Tibial artery (tissue), 4 donors: Measurements from ENCODE around the gene JMJD1C.
"Not testable (repeated sequence)": the region's sequence is repeated elsewhere in the genome, so short reads cannot be mapped to it uniquely, and the experiment has no call there.

ENCODE experiments used
- DNase-seq, 2 donors: peaks; one replicate each; pipeline ENCODE4 v3.0.0-alpha.2; 2019
- H3K27ac ChIP-seq, 2 donors: fragments of 200-600 bp; sonication (generic) in 1 of 2; 1 replicate in 1 of 2; 2 replicates in 1 of 2; pipeline ENCODE4 v1.5.1; 2018 to 2019; ENCODE audit warnings: mild to moderate bottlenecking in 1 of 2
- H3K27me3 ChIP-seq, 2 donors: fragments of 200-600 bp; sonication (generic) in 1 of 2; one replicate each; pipeline versions ENCODE4 v1.5.1 to v1.6.0; 2016 to 2019
- H3K36me3 ChIP-seq, 3 donors: fragments of 200-600 bp; sonication (generic) in 2 of 3; one replicate each; pipeline ENCODE4 v1.5.1; 2016 to 2019; ENCODE audit warnings: mild to moderate bottlenecking in 2 of 3
- H3K4me1 ChIP-seq, 4 donors: fragments of 200-600 bp; sonication (generic) in 2 of 4; 1 replicate in 3 of 4; 2 replicates in 1 of 4; pipeline ENCODE4 v1.5.1; 2016 to 2019
- H3K4me3 ChIP-seq, 2 donors: fragments of 200-600 bp; sonication (generic) in 1 of 2; 1 replicate in 1 of 2; 2 replicates in 1 of 2; pipeline ENCODE4 v1.5.1; 2018 to 2019; ENCODE audit warnings: mild to moderate bottlenecking in 2 of 2
- H3K9me3 ChIP-seq, 3 donors: fragments of 200-600 bp; sonication (generic) in 1 of 3; one replicate each; pipeline ENCODE4 v1.5.1; 2016 to 2019
- CTCF ChIP-seq, 2 experiments: fragments of 200-600 bp in 1 of 2; fragments of 450-650 bp in 1 of 2; IDR thresholded peaks; one replicate each; pipeline ENCODE4 v1.5.1; 2017 to 2019; ENCODE audit warnings: antibody characterized with exemption in 2 of 2, mild to moderate bottlenecking in 1 of 2, moderate library complexity in 1 of 2
- intact Hi-C: fragments of 100-400 bp; cut with DNase I; formaldehyde crosslinking; loops from one replicate; pipeline ENCODE4 v1.15.0; 2023; ENCODE audit warnings: low total_unique reads

Gene JMJD1C

GRCh38 chr10:63497321-63497720 is 31.5 kb upstream of the JMJD1C start:
- peaks cover 0 to 29% (median 4%) of the 10 kb centered on the region in 4 donors for H3K4me1 ChIP-seq

GRCh38 chr10:63496561-63496960 is 30.8 kb upstream of the JMJD1C start:
- no peaks in the 10 kb centered on the region for H3K9me3 ChIP-seq
- no peak for DNase-seq
- H3K4me3 ChIP-seq, result no peak overlapping the region
- intact Hi-C loops, result no loop called here
- H3K27ac ChIP-seq, result no peak overlapping the region
- peaks cover 0 to 36% (median 9%) of the 10 kb centered on the region in 4 donors for H3K4me1 ChIP-seq
- no peaks in the 10 kb centered on the region for H3K27me3 ChIP-seq
- no peak for TF ChIP-seq CTCF (IDR thresholded peaks at IDR 0.05)
- H3K36me3 ChIP-seq, result no peaks in the 10 kb centered on the region

More at GRCh38 chr10:63497321-63497720, 31.5 kb upstream of the JMJD1C start:
- H3K4me3 ChIP-seq, result no peak overlapping the region
- no peak for TF ChIP-seq CTCF (IDR thresholded peaks at IDR 0.05)
- DNase-seq, result no peak
- H3K27ac ChIP-seq, result no peak overlapping the region
- H3K27me3 ChIP-seq, result no peaks in the 10 kb centered on the region
- intact Hi-C loops, result no loop called here
- no peaks in the 10 kb centered on the region for H3K36me3 ChIP-seq
- H3K9me3 ChIP-seq, result no peaks in the 10 kb centered on the region

DNA sequence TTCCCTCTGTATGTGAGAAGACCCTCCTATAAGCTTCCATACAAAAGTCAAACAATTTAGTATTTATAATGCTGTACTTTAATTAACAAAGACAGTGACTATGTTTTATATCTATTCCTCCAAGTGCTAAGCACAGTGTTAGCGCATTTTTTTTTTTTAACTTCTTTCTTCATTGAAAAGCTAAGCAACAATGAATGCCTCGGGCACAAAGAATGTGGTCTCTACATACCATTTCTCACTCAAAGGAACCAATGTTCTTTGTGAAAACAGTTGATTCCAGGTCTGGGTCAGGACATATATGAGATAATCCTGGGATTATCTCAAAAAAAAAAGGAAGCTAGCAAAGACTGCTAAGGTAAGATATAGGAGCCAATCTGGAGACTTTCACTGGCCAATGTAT is 29.2 kb upstream of the JMJD1C start:
- H3K36me3 ChIP-seq, result no peaks in the 10 kb centered on the region
- H3K27me3 ChIP-seq, result no peaks in the 10 kb centered on the region
- DNase-seq, result no peak
- no peak overlapping the region for H3K27ac ChIP-seq
- no peaks in the 10 kb centered on the region for H3K9me3 ChIP-seq
- no peak for TF ChIP-seq CTCF (IDR thresholded peaks at IDR 0.05)
- intact Hi-C loops, result no loop called here
- peaks cover 0 to 46% (median 9%) of the 10 kb centered on the region in 4 donors for H3K4me1 ChIP-seq
- H3K4me3 ChIP-seq, result no peak overlapping the region

DNA sequence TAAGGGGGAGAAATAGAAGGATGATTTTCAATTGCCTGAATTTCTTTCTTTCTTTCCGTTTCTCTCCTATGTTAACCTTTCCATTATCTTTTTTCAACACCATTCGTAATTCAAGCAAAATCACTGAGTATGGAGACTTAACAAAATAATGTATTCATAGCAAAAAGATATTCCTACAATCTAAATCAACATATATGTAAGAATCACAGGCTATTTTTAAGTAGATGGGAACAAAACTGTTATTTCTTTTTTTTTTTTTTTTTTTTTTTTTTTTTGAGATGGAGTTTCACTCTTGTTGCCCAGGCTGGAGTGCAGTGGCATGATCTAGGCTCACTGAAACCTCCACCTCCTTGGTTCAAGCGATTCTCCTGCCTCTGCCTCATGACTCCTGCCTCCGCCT is 27.2 kb upstream of the JMJD1C start:
- H3K4me3 ChIP-seq, result no peak overlapping the region
- peaks cover 0 to 44% (median 11%) of the 10 kb centered on the region in 4 donors for H3K4me1 ChIP-seq
- no peaks in the 10 kb centered on the region for H3K9me3 ChIP-seq
- H3K36me3 ChIP-seq, result no peaks in the 10 kb centered on the region
- H3K27ac ChIP-seq, result peak overlapping the region; percentile 74 to 77
- no peaks in the 10 kb centered on the region for H3K27me3 ChIP-seq
- intact Hi-C loops, result no loop called here
- TF ChIP-seq CTCF (IDR thresholded peaks at IDR 0.05), result no peak
- no peak for DNase-seq

DNA sequence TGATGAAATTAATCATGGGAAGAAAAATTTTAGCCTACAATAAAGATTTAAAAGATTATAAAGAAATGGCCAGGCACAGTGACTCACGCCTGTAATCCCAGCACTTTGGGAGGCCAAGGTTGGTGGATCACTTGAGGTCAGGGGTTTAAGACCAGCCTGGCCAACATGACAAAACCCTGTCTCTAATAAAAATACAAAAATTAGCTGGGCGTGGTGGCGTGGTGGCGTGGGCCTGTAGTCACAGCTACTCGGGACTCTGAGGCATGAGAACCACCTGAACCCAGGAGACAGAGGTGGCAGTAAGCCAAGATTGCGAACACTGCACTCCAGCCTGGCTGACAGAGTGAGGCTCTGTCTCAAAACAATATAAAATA is 26.5 kb upstream of the JMJD1C start:
- intact Hi-C loops, H3K36me3 ChIP-seq, H3K27me3 ChIP-seq, H3K9me3 ChIP-seq: not testable (repeated sequence)
- H3K4me1 ChIP-seq, result peaks cover 0 to 42% (median 15%) of the 10 kb centered on the region in 4 donors
- peak overlapping the region; percentile 74 to 77 for H3K27ac ChIP-seq
- DNase-seq, result peak in 1 of 2 donors; percentile 36
- peak overlapping the region; percentile 15 to 30 for H3K4me3 ChIP-seq

GRCh38 chr10:63491588-63492316 is 26.0 kb upstream of the JMJD1C start:
- Histone ChIP-seq H3K27me3 (no peaks in the 10 kb centered on the region), H3K9me3 (no peaks in the 10 kb centered on the region), H3K27ac (peak overlapping the region; percentile 74 to 77), H3K4me1 (peaks cover 0 to 47% (median 16%) of the 10 kb centered on the region in 4 donors), H3K36me3 (no peaks in the 10 kb centered on the region), H3K4me3 (peak overlapping the region; percentile 15 to 30)
- TF ChIP-seq CTCF (IDR thresholded peaks at IDR 0.05), result no peak
- peak; percentile 60 to 72 for DNase-seq
- intact Hi-C loops, result no loop called here
